Astrocyte of the cerebellum (primary cell): ENCODE measurements around the gene AGFG2.
"Not testable (repeated sequence)": the region's sequence is repeated elsewhere in the genome, so short reads cannot be mapped to it uniquely, and the experiment has no call there.

Source experiments
- DNase-seq: peaks from one replicate; pipeline ENCODE4 v3.0.0-alpha.2; 2011; ENCODE audit warnings: low read depth
- H3K4me3 ChIP-seq: 2 replicates; pipeline ENCODE4 v1.5.1; 2011; ENCODE audit warnings: mild to moderate bottlenecking, low read depth, low read length, moderate library complexity
- CTCF ChIP-seq: IDR thresholded peaks from 2 replicates; pipeline ENCODE4 v1.5.1; 2012; ENCODE audit warnings: low read length, low read depth, moderate library complexity, mild to moderate bottlenecking; ENCODE audit errors: missing control alignments
- in situ Hi-C: cut with HindIII; loops from 2 replicates; pipeline ENCODE4 v1.10.0; 2017; ENCODE audit warnings: low sequenced_read_pairs

Gene AGFG2

DNA sequence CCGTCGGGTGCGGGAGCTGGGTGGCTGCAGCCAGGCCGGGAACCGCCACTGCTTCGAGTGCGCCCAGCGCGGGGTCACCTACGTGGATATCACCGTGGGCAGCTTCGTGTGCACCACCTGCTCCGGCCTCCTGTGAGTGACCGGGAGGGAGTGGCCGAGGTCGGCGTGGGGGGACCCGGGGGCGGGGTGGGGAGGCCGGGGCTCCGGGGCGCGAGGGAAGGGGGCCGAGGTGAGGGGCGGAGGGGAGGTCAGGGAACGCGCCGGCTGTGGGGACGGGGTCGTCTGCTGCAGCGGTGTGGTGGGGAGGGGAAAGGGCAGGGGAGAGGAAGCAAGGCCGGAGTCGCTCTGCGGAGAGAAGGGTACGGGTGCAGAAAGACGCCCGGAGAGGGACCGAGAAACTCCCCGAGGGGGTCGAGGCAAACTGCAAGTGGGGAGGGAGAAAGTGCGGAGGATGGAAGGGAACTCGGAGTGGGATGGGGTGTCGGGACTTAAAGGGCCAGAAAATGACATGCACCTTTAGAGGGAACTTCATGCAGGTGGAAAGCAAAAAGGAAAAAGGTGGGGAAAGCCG lies 518 bp downstream of the AGFG2 start:
- no peak for DNase-seq
- peak overlapping the region; percentile 67 for H3K4me3 ChIP-seq
- no peak for TF ChIP-seq CTCF
- in situ Hi-C loops, result no loop called here

DNA sequence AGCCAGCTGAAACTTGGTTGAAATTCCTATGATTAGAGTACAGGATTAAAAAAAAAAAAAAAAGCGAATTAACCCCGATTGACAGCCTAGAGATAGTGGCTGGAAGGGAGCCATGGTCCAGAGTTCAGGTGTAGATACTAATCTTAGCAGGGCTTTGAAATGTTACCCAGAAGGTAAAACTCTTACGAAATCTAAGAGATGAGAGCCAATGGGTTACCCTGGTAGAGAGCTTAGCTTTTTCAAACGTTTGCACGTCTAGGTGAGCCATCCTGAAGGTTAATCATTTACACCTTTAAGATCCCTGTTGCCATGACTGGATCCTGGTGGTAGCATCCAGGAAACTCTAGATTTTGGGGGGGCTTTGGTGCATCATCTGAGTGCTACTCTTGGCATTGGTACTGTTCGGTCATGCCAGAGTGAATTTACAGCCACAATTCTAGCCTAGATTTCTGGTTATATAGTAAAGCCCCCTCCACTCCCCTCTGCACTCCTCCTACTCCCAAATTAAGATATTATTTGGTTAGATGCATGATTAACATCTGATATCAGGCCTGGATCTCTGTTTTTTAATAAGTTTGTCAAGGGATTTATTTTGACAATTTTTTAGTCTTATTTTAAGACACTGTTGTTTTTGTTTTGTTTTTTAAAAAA lies 1.2 kb downstream of the AGFG2 start:
- in situ Hi-C loops, result no loop called here
- H3K4me3 ChIP-seq, result peak overlapping the region; percentile 67
- no peak for DNase-seq
- no peak for TF ChIP-seq CTCF

DNA sequence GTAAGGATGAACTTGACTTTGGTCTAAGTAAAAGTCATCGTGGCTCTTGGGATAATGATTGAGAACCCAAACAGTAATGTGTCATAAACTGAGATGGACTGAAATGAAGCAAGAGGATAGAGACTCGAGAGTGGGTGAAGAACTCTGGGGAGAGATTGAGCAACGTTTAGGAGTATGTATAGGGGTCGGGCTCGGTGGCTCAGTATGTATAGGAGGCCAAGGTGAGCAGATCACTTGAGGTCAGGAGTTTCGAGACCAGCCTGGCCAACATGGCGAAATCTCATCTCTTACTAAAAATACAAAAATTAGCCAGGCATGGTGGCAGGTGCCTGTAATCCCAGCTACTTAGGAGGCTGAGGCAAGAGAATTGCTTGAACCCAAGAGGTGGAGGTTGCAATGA lies 2.3 kb downstream of the AGFG2 start:
- in situ Hi-C loops, H3K4me3 ChIP-seq, DNase-seq: not testable (repeated sequence)

- DNase-seq, result no peak
- TF ChIP-seq CTCF, result no peak
- in situ Hi-C loops, result no loop called here
- H3K4me3 ChIP-seq, result no peak overlapping the region
Measured at GRCh38 chr7:100543586-100543985, 4.6 kb downstream of the AGFG2 start.

DNA sequence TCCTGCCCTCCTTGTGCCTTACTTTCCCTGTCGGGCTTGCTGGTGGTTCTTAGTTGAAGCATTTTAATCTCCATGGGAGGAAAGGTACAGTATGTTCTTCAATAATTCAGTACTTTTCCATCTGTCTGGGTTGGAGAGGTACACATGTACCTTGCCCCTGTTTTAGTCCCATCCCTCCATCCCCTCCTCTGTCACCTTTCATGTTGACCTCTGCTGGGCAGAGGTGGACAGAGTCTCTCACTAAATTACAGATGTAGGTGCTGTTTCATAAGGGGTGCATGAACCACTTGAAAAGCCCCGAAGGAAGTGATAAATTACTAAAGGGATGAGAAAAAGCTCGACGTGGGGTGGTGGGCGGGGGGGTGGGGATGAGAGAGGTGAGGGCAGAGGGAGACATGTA lies 5.4 kb downstream of the AGFG2 start:
- in situ Hi-C loops, result no loop called here
- H3K4me3 ChIP-seq, result no peak overlapping the region

DNA sequence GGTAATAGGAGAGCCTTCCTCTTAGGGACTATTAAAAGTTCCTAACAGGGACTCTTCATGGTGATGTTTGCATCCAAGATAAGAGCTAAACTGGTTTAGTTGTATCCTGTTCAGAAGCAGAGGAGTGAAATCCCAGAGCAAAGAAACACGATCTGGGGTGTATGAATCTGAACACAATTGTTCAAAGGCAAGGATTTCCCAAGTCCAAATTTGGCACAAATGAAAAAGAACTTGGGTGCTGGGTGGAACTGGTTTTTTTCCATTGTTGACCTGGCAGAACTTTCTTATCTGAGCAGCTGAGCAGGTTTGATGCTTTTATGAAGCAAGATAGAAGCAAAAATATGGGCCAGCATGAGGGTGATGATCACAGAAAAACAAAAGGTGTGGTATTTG lies 6.0 kb downstream of the AGFG2 start:
- no peak for TF ChIP-seq CTCF
- H3K4me3 ChIP-seq, result no peak overlapping the region
- no peak for DNase-seq
- in situ Hi-C loops, result no loop called here

More for the DNA sequence above, 5.4 kb downstream of the AGFG2 start:
- TF ChIP-seq CTCF, result no peak
- no peak for DNase-seq

DNA sequence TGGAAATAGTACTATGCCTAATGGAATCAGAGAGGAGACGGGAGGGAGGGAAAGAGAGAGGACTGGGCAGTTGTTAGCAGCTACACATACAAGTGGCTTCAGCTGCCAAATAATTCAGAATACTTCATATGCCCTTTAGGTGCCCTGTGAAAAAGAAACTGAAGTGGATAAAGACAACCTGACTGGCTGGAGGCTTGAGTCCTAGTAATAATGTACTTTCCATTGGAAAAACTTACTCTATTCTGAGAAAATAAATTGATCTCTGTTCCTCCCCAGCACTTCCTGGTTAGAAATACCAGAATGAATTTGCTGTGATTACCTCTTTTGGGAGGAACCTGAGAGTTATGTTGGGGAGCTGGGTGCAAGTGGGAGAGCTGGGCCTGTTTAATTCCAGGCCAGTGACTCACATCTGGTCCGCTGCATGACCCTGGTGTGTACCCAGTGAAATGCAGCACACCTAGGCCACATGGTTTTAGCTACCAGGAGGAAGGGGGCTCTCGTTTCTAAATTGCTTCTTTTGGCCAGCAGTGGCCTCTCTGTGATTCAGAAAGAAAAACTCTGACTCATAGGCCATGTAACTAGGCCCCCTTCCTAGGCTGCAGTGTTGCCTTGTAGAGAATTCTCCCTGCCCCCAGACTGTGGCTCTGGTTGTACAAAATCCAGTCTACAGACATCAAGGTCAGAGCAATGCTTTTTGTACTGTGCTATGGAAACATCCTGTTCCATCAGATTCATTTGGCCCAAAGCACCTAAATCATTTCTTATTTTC lies 6.5 kb downstream of the AGFG2 start:
- no peak overlapping the region for H3K4me3 ChIP-seq
- peak; percentile 67 for DNase-seq
- peak; percentile 32 for TF ChIP-seq CTCF
- in situ Hi-C loops, result no loop called here
